Activated CD4-positive, alpha-beta memory T cell treated with anti-CD3 and anti-CD28 coated beads for 36 hours (primary cell): ENCODE data around the gene KLK7. TPM values are rescaled to one million over a fixed set of nuclear protein-coding genes. Genes with fewer than 3 reads are reported as not detected.

Source experiments
- CTCF ChIA-PET: fragments of 350-600 bp; sonication (Branson Sonifier 250); formaldehyde crosslinking; loops from one replicate; lab custom pipeline; 2021; ENCODE audit warnings: antibody characterized with exemption, inconsistent platforms; lab: Charles Lee
- POLR2A ChIA-PET: fragments of 350-600 bp; sonication (Branson Sonifier 250); formaldehyde crosslinking; loops from one replicate; lab custom pipeline; 2021; ENCODE audit warnings: antibody characterized with exemption; lab: Charles Lee
- DNase-seq: peaks from one replicate; pipeline ENCODE4 v3.0.0-alpha.2; 2020
- H3K27ac Mint-ChIP-seq: one replicate; pipeline ENCODE4 v1.8.0; 2021; ENCODE audit warnings: mixed read lengths
- H3K27me3 Mint-ChIP-seq: one replicate; pipeline ENCODE4 v1.8.0; 2021; ENCODE audit warnings: mixed read lengths
- H3K36me3 Mint-ChIP-seq: one replicate; pipeline ENCODE4 v1.8.0; 2021; ENCODE audit warnings: mixed read lengths
- H3K4me1 Mint-ChIP-seq: one replicate; pipeline ENCODE4 v1.8.0; 2021; ENCODE audit warnings: low read depth, mixed read lengths
- H3K4me3 Mint-ChIP-seq: one replicate; pipeline ENCODE4 v1.8.0; 2021; ENCODE audit warnings: mild to moderate bottlenecking, mixed read lengths
- H3K9me3 Mint-ChIP-seq: one replicate; pipeline ENCODE4 v1.8.0; 2021; ENCODE audit warnings: mixed read lengths
- intact Hi-C: fragments of 100-400 bp; cut with micrococcal nuclease; formaldehyde crosslinking; loops from one replicate; pipeline ENCODE4 v1.15.1; 2023
- total RNA-seq, 2 experiments: library from RNA; stranded (reverse); gene quantifications; one replicate each; pipeline ENCODE4 v1.2.3, GENCODE V29; 2021

Gene KLK7
- total RNA-seq, 2 experiments from 2014 or later, result not detected

- ChIA-PET CTCF (no interaction called here), POLR2A (no interaction called here)
- Mint-ChIP-seq H3K9me3 (peaks cover 4% of the 10 kb centered on the region), H3K4me3 (no peak overlapping the region), H3K27me3 (peaks cover 20% of the 10 kb centered on the region), H3K36me3 (no peaks in the 10 kb centered on the region), H3K27ac (no peak overlapping the region), H3K4me1 (no peaks in the 10 kb centered on the region)
- intact Hi-C loops, result no loop called here
- no peak for DNase-seq
These were observed 40.5 kb downstream of the KLK7 start for GRCh38 chr19:50943074-50943828.

- no peaks in the 10 kb centered on the region for H3K36me3 Mint-ChIP-seq
- H3K4me3 Mint-ChIP-seq, result no peak overlapping the region
- ChIA-PET CTCF (interaction anchor here (1.2 kb wide), 1 partner anchor 145 kb away, joined by 3 read pairs; no protein-coding TSS in a partner anchor), POLR2A (no interaction called here)
- intact Hi-C loops, result no loop called here
- H3K27me3 Mint-ChIP-seq, result peaks cover 22% of the 10 kb centered on the region
- peaks cover 4% of the 10 kb centered on the region for H3K9me3 Mint-ChIP-seq
- no peak for DNase-seq
- no peaks in the 10 kb centered on the region for H3K4me1 Mint-ChIP-seq
- no peak overlapping the region for H3K27ac Mint-ChIP-seq
These were observed 44.1 kb downstream of the KLK7 start for GRCh38 chr19:50939596-50939995.

GRCh38 chr19:50933640-50934039 is 50.1 kb downstream of the KLK7 start:
- no peaks in the 10 kb centered on the region for H3K36me3 Mint-ChIP-seq
- intact Hi-C loops, result no loop called here
- CTCF ChIA-PET, result interaction anchor here (1.2 to 3.0 kb wide), 2 partner anchors 12 to 163 kb away, joined by 4 to 7 read pairs; no protein-coding TSS in a partner anchor

GRCh38 chr19:50932690-50933083 is 51.0 kb downstream of the KLK7 start:
- ChIA-PET POLR2A (no interaction called here), CTCF (interaction anchor here (0.6 to 1.2 kb wide), 2 partner anchors 8 to 11 kb away, joined by 3 to 4 read pairs; no protein-coding TSS in a partner anchor)
- Mint-ChIP-seq H3K27ac (no peak overlapping the region), H3K9me3 (no peaks in the 10 kb centered on the region), H3K4me3 (no peak overlapping the region), H3K36me3 (no peaks in the 10 kb centered on the region), H3K4me1 (no peaks in the 10 kb centered on the region), H3K27me3 (peaks cover 18% of the 10 kb centered on the region)
- intact Hi-C loops, result no loop called here
- DNase-seq, result no peak

More at GRCh38 chr19:50933640-50934039, 50.1 kb downstream of the KLK7 start:
- Mint-ChIP-seq H3K27ac (no peak overlapping the region), H3K27me3 (peaks cover 17% of the 10 kb centered on the region), H3K9me3 (no peaks in the 10 kb centered on the region), H3K4me3 (no peak overlapping the region), H3K4me1 (no peaks in the 10 kb centered on the region)
- POLR2A ChIA-PET, result no interaction called here
- no peak for DNase-seq

- DNase-seq, result no peak
- Mint-ChIP-seq H3K27me3 (peaks cover 14% of the 10 kb centered on the region), H3K4me1 (no peaks in the 10 kb centered on the region), H3K36me3 (no peaks in the 10 kb centered on the region), H3K9me3 (no peaks in the 10 kb centered on the region), H3K27ac (no peak overlapping the region), H3K4me3 (no peak overlapping the region)
- ChIA-PET CTCF (interaction anchor here (0.6 kb wide), 1 partner anchor 8 kb away, joined by 3 read pairs; no protein-coding TSS in a partner anchor), POLR2A (no interaction called here)
- intact Hi-C loops, result no loop called here
These were observed 51.6 kb downstream of the KLK7 start for GRCh38 chr19:50932018-50932689.

GRCh38 chr19:50931023-50931422 is 52.7 kb downstream of the KLK7 start:
- H3K9me3 Mint-ChIP-seq, result no peaks in the 10 kb centered on the region
- CTCF ChIA-PET, result interaction anchor here (0.6 to 2.8 kb wide), 3 partner anchors 9 to 357 kb away, joined by 3 to 11 read pairs (median 6); no protein-coding TSS in a partner anchor

GRCh38 chr19:50928831-50929230 is 54.9 kb downstream of the KLK7 start:
- Mint-ChIP-seq H3K4me3 (no peak overlapping the region), H3K9me3 (no peaks in the 10 kb centered on the region), H3K27ac (no peak overlapping the region), H3K27me3 (peaks cover 11% of the 10 kb centered on the region), H3K36me3 (no peaks in the 10 kb centered on the region), H3K4me1 (no peaks in the 10 kb centered on the region)
- POLR2A ChIA-PET, result no interaction called here
- intact Hi-C loops, result loop anchor here (10.0 kb wide), 1 partner anchor 124 kb away; no protein-coding TSS in a partner anchor
- CTCF ChIA-PET, result interaction anchor here (1.3 to 2.8 kb wide), 4 partner anchors 7 to 168 kb away, joined by 3 to 11 read pairs (median 4); no protein-coding TSS in a partner anchor
- no peak for DNase-seq

More at GRCh38 chr19:50931023-50931422, 52.7 kb downstream of the KLK7 start:
- Mint-ChIP-seq H3K4me1 (no peaks in the 10 kb centered on the region), H3K27ac (no peak overlapping the region), H3K4me3 (no peak overlapping the region), H3K27me3 (peaks cover 14% of the 10 kb centered on the region), H3K36me3 (no peaks in the 10 kb centered on the region)
- POLR2A ChIA-PET, result no interaction called here
- no peak for DNase-seq
- intact Hi-C loops, result no loop called here

Other genes starting within 250 kb of the KLK7 start
- not detected for gene GPR32, start 213.5 kb downstream of the KLK7 start, total RNA-seq
- not detected for gene ACP4, start 193.5 kb downstream of the KLK7 start, total RNA-seq
- gene KLK1, start 160.1 kb downstream of the KLK7 start, total RNA-seq, result under 1 TPM; 0.59 to 0.73 TPM
- gene KLK15, start 150.3 kb downstream of the KLK7 start, total RNA-seq, result not detected
- not detected for gene KLK3, start 129.0 kb downstream of the KLK7 start, total RNA-seq
- not detected for gene KLK2, start 110.5 kb downstream of the KLK7 start, total RNA-seq
- not detected for gene KLK4, start 72.5 kb downstream of the KLK7 start, total RNA-seq
- not detected for gene KLK5, start 30.9 kb downstream of the KLK7 start, total RNA-seq
- not detected for gene KLK6, start 14.3 kb downstream of the KLK7 start, total RNA-seq
- not detected for gene KLK8, start 17.7 kb upstream of the KLK7 start, total RNA-seq
- not detected for gene KLK10, start 35.8 kb upstream of the KLK7 start, total RNA-seq
- gene KLK11, start 42.7 kb upstream of the KLK7 start, total RNA-seq, result not detected
- not detected for gene KLK12, start 51.1 kb upstream of the KLK7 start, total RNA-seq
- not detected for gene KLK13, start 81.2 kb upstream of the KLK7 start, total RNA-seq
- gene KLK14, start 99.0 kb upstream of the KLK7 start, total RNA-seq, result under 1 TPM; 0.61 to 0.76 TPM
- gene CTU1, start 124.5 kb upstream of the KLK7 start, total RNA-seq, result 1 to 10 TPM; 8.8 to 9.8 TPM
- 1 to 10 TPM; 1.3 to 1.4 TPM for gene SIGLEC9, start 141.0 kb upstream of the KLK7 start, total RNA-seq
- gene SIGLEC7, start 158.4 kb upstream of the KLK7 start, total RNA-seq, result not detected
- gene CD33, start 241.2 kb upstream of the KLK7 start, total RNA-seq, result under 1 TPM; 0.43 to 0.65 TPM